RWPE1 (cell line): ENCODE measurements around the gene SMG5.

Source experiments
- CTCF ChIA-PET: fragments of 350-600 bp; sonication (Branson Sonifier 250); formaldehyde crosslinking; extraction: SDS; loops from one replicate; lab custom pipeline; 2021; lab: Yijun Ruan, JAX
- POLR2A ChIA-PET: fragments of 400-600 bp; formaldehyde crosslinking; extraction: SDS; loops from one replicate; lab custom pipeline; 2020; ENCODE audit warnings: antibody characterized with exemption; ENCODE audit not compliant: low non-redundant PET; lab: Yijun Ruan, JAX
- DNase-seq: peaks from one replicate; pipeline ENCODE4 v3.0.0; 2012; ENCODE audit warnings: low spot score
- H3K27ac ChIP-seq: fragments of 450-650 bp; 2 replicates; pipeline ENCODE4 v1.5.1; 2017
- CTCF ChIP-seq: fragments of 450-650 bp; conservative IDR thresholded peaks from 2 replicates; pipeline ENCODE4 v1.5.1; 2017; ENCODE audit warnings: low read depth, mild to moderate bottlenecking

The SMG5 gene

GRCh38 chr1:156233426-156234127 is 49.0 kb downstream of the SMG5 start:
- no peak for DNase-seq
- POLR2A ChIA-PET, result no interaction called here
- peak overlapping the region; percentile 39; the same call in 1 of the 2 replicates for H3K27ac ChIP-seq
- TF ChIP-seq CTCF, result no peak
- CTCF ChIA-PET, result interaction anchor here (1.3 kb wide), 1 partner anchor 167 kb away, joined by 6 read pairs; no protein-coding TSS in a partner anchor

- DNase-seq, result no peak
- CTCF ChIA-PET, result interaction anchor here (0.9 to 1.3 kb wide), 2 partner anchors 135 to 166 kb away, joined by 3 to 6 read pairs; no protein-coding TSS in a partner anchor
- H3K27ac ChIP-seq, result peak overlapping the region; percentile 46
- no peak for TF ChIP-seq CTCF
- POLR2A ChIA-PET, result interaction anchor here (0.5 kb wide), 1 partner anchor 13 kb away, joined by 3 read pairs; no protein-coding TSS in a partner anchor
Measured at GRCh38 chr1:156232201-156232894, 50.3 kb downstream of the SMG5 start.

GRCh38 chr1:156230473-156230837 is 52.2 kb downstream of the SMG5 start:
- DNase-seq, result no peak
- ChIA-PET CTCF (interaction anchor here (0.5 to 0.8 kb wide), 3 partner anchors 11 to 328 kb away, joined by 3 to 5 read pairs (median 3); no protein-coding TSS in a partner anchor), POLR2A (interaction anchor here (0.6 kb wide), 1 partner anchor 25 kb away, joined by 4 read pairs; no protein-coding TSS in a partner anchor)
- TF ChIP-seq CTCF, result no peak
- no peak overlapping the region for H3K27ac ChIP-seq

- CTCF ChIA-PET, result interaction anchor here (0.5 to 1.0 kb wide), 4 partner anchors 12 to 327 kb away, joined by 3 to 5 read pairs (median 3); no protein-coding TSS in a partner anchor
- 0 out of 2 replicates have a peak overlapping the region, but pooled peaks have one; percentile 3 for H3K27ac ChIP-seq
- POLR2A ChIA-PET, result no interaction called here
- no peak for DNase-seq
- TF ChIP-seq CTCF, result no peak
Measured at GRCh38 chr1:156229809-156230472, 52.7 kb downstream of the SMG5 start.

- peak overlapping the region; percentile 11; the same call in 1 of the 2 replicates for H3K27ac ChIP-seq
- DNase-seq, result no peak
- ChIA-PET CTCF (interaction anchor here (0.6 to 1.0 kb wide), 2 partner anchors 91 to 99 kb away, joined by 3 to 5 read pairs; no protein-coding TSS in a partner anchor), POLR2A (no interaction called here)
- TF ChIP-seq CTCF, result no peak
Measured at GRCh38 chr1:156228501-156228900, 54.1 kb downstream of the SMG5 start.

- ChIA-PET POLR2A (no interaction called here), CTCF (interaction anchor here (0.6 to 2.0 kb wide), 4 partner anchors 110 to 264 kb away, joined by 3 to 5 read pairs (median 4); no protein-coding TSS in a partner anchor)
- DNase-seq, result no peak
- H3K27ac ChIP-seq, result no peak overlapping the region
- TF ChIP-seq CTCF, result no peak
Measured at GRCh38 chr1:156226782-156227181, 55.8 kb downstream of the SMG5 start.
